HepG2 (cell line): Measurements from ENCODE around the gene SPATA12. TPM values are rescaled to one million over a fixed set of nuclear protein-coding genes. Genes with fewer than 3 reads are reported as not detected.

ENCODE experiments used
- EP300 ChIP-seq, 3 experiments: sonication (generic) in 1 of 3; formaldehyde crosslinking in 1 of 3; IDR thresholded peaks; 2 replicates each; pipeline versions ENCODE4 v1.5.1 to v1.6.1; 2011 to 2020; ENCODE audit warnings: low read depth in 2 of 3, low read length in 2 of 3, borderline replicate concordance in 1 of 3, improper control_type of control experiment in 1 of 3, mild to moderate bottlenecking in 1 of 3, missing genetic modification reagents in 1 of 3, moderate library complexity in 1 of 3
- EZH2 ChIP-seq: conservative IDR thresholded peaks from 2 replicates; pipeline ENCODE4 v1.6.1; 2012; ENCODE audit warnings: mild to moderate bottlenecking, low read depth, low read length, moderate library complexity
- GPBP1L1 ChIP-seq: sonication (generic); formaldehyde crosslinking; IDR thresholded peaks from 2 replicates; pipeline ENCODE4 v1.5.0; 2020; ENCODE audit warnings: mild to moderate bottlenecking, missing genetic modification reagents
- HNF1B ChIP-seq: sonication (generic); formaldehyde crosslinking; IDR thresholded peaks from 2 replicates; pipeline ENCODE4 v1.5.1; 2020; ENCODE audit warnings: mild to moderate bottlenecking, moderate library complexity, missing genetic modification reagents
- PITX1 ChIP-seq: sonication (generic); formaldehyde crosslinking; IDR thresholded peaks from 2 replicates; pipeline ENCODE4 v1.5.1; 2020; ENCODE audit warnings: mild to moderate bottlenecking, missing genetic modification reagents
- PRDM10 ChIP-seq: sonication (generic); formaldehyde crosslinking; IDR thresholded peaks from 2 replicates; pipeline ENCODE4 v1.4.0; 2020; ENCODE audit warnings: low read depth, missing genetic modification reagents
- RFXANK ChIP-seq: IDR thresholded peaks from 2 replicates; pipeline ENCODE4 v1.6.1; 2016
- TAF15 ChIP-seq: fragments of 200-400 bp; formaldehyde crosslinking; IDR thresholded peaks from one replicate; pipeline ENCODE4 v1.6.1; 2018; ENCODE audit warnings: mild to moderate bottlenecking, low read depth, low read length; ENCODE audit not compliant: poor library complexity, severe bottlenecking
- ZFP41 ChIP-seq: sonication (generic); formaldehyde crosslinking; IDR thresholded peaks from 2 replicates; pipeline ENCODE4 v1.4.0; 2020; ENCODE audit warnings: mild to moderate bottlenecking, missing genetic modification reagents, borderline replicate concordance
- ZNF333 ChIP-seq: sonication (generic); formaldehyde crosslinking; IDR thresholded peaks from 2 replicates; pipeline ENCODE4 v1.4.0; 2020; ENCODE audit warnings: mild to moderate bottlenecking, missing genetic modification reagents, borderline replicate concordance
- ZNF350 ChIP-seq: sonication (generic); formaldehyde crosslinking; IDR thresholded peaks from 2 replicates; pipeline ENCODE4 v1.4.0; 2020; ENCODE audit warnings: mild to moderate bottlenecking, low read depth, missing genetic modification reagents, borderline replicate concordance
- ZNF441 ChIP-seq: sonication (generic); formaldehyde crosslinking; IDR thresholded peaks from 2 replicates; pipeline ENCODE4 v1.7.0; 2021; ENCODE audit warnings: missing genetic modification reagents, borderline replicate concordance
- ZNF652 ChIP-seq: IDR thresholded peaks from 2 replicates; pipeline ENCODE4 v1.6.1; 2016; ENCODE audit warnings: low read depth, borderline replicate concordance
- ZNF720 ChIP-seq: sonication (generic); formaldehyde crosslinking; IDR thresholded peaks from 2 replicates; pipeline ENCODE4 v1.4.0; 2020; ENCODE audit warnings: missing genetic modification reagents
- ZNF770 ChIP-seq: sonication (generic); formaldehyde crosslinking; IDR thresholded peaks from 2 replicates; pipeline ENCODE4 v1.5.0; 2020; ENCODE audit warnings: mild to moderate bottlenecking, missing genetic modification reagents
- ZNF780A ChIP-seq: sonication (generic); formaldehyde crosslinking; IDR thresholded peaks from 2 replicates; pipeline ENCODE4 v1.8.0; 2022; ENCODE audit warnings: mild to moderate bottlenecking, missing genetic modification reagents, moderate library complexity
- ZNF790 ChIP-seq: sonication (generic); formaldehyde crosslinking; IDR thresholded peaks from 2 replicates; pipeline ENCODE4 v1.8.0; 2022; ENCODE audit warnings: missing genetic modification reagents, mild to moderate bottlenecking, borderline replicate concordance
- ZNF850 ChIP-seq: sonication (generic); formaldehyde crosslinking; conservative IDR thresholded peaks from 2 replicates; pipeline ENCODE4 v1.9.0; 2021; ENCODE audit warnings: mild to moderate bottlenecking, missing genetic modification reagents
- ZUFSP ChIP-seq: sonication (generic); formaldehyde crosslinking; IDR thresholded peaks from 2 replicates; pipeline ENCODE4 v1.9.0; 2021; ENCODE audit warnings: missing genetic modification reagents, mild to moderate bottlenecking, borderline replicate concordance
- polyA plus RNA-seq, 8 experiments: library from polyadenylated mRNA; depleted of rRNA in 3 of 8; stranded (reverse) in 7 of 8; unstranded in 1 of 8; fragments of >200 nt; fragmentation: Illumina TruSeq in 4 of 8; extraction: Trizol in 4 of 8; gene quantifications; 2 replicates each; pipeline versions ENCODE4 v1.2.1 to v1.2.3, GENCODE V29; 2011 to 2016; ENCODE audit warnings: low read depth in 4 of 8, missing spikeins in 1 of 8, mixed read lengths in 1 of 8; ENCODE audit not compliant: insufficient read depth in 1 of 8
- total RNA-seq, 5 experiments: library from RNA; depleted of rRNA; stranded (reverse); fragments of >200 nt; fragmentation: Illumina TruSeq; extraction: Trizol; gene quantifications; 2 replicates each; pipeline ENCODE4 v1.2.3, GENCODE V29; 2016; ENCODE audit warnings: low read depth in 1 of 5

The SPATA12 gene
- total and polyA plus RNA-seq, 2 of the 13 experiments (the other 11 are each of a cell fraction or from before 2014, with no cell fraction given): 0.09 to 0.25 TPM

DNA sequence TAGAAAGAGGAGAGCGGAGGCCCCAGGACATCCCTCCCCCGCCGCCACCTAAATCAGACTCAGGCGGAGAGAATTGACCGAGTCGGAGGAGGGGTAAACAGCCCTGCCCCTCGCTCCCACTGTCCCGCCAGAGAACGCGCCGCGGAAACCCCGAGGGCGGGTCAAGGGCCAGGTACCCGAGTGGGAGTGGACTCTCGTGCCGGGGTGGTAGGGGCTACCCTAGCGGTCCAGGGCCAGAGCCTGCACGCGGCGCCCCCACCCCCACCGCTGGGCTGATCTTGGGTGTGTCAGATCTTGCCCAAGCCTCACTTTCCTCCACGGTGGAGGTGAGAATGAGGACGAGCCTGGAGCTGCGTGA is 19.0 kb downstream of the SPATA12 start (continued):
- TF ChIP-seq EP300 (IDR thresholded peaks at IDR 0.05; ENCODE audit: low read depth in 2 of 2, low read length in 2 of 2): no peak
- TF ChIP-seq EP300 (CRISPR knock-in tag; IDR thresholded peaks at IDR 0.05; ENCODE audit: borderline replicate concordance): no peak
- TF ChIP-seq ZUFSP (CRISPR knock-in tag): no peak
- 0 out of 2 replicates have a peak, but pooled peaks have one; percentile 3 for TF ChIP-seq PITX1 (CRISPR knock-in tag)
- no peak for TF ChIP-seq ZNF333 (CRISPR knock-in tag)
- TF ChIP-seq ZNF652 (CRISPR knock-in tag): no peak
- no peak for TF ChIP-seq GPBP1L1 (CRISPR knock-in tag)
- TF ChIP-seq HNF1B: peak; percentile 37; the same call in 1 of the 2 replicates
- TF ChIP-seq ZFP41 (CRISPR knock-in tag): no peak
- no peak for TF ChIP-seq ZNF780A (CRISPR knock-in tag)
- TF ChIP-seq TAF15: no peak
- no peak for TF ChIP-seq ZNF720
- TF ChIP-seq ZNF441 (CRISPR knock-in tag): no peak
- TF ChIP-seq ZNF790: no peak
- TF ChIP-seq ZNF850 (CRISPR knock-in tag): no peak
- TF ChIP-seq ZNF770 (CRISPR knock-in tag): peak; percentile 28; the same call in 1 of the 2 replicates
- peak; percentile 8; the same call in 1 of the 2 replicates for TF ChIP-seq ZNF350 (CRISPR knock-in tag)
- TF ChIP-seq EZH2: no peak
- TF ChIP-seq PRDM10 (CRISPR knock-in tag): no peak
- no peak for TF ChIP-seq RFXANK (CRISPR knock-in tag)
